ENCODE measurements around the gene STAG3. TPM values are rescaled to one million over a fixed set of nuclear protein-coding genes. Genes with fewer than 3 reads are reported as not detected.
"Not testable (repeated sequence)": the region's sequence is repeated elsewhere in the genome, so short reads cannot be mapped to it uniquely, and the experiment has no call there.

STAG3 gene
- total RNA-seq, 2 donors from 2014 or later: not detected

DNA sequence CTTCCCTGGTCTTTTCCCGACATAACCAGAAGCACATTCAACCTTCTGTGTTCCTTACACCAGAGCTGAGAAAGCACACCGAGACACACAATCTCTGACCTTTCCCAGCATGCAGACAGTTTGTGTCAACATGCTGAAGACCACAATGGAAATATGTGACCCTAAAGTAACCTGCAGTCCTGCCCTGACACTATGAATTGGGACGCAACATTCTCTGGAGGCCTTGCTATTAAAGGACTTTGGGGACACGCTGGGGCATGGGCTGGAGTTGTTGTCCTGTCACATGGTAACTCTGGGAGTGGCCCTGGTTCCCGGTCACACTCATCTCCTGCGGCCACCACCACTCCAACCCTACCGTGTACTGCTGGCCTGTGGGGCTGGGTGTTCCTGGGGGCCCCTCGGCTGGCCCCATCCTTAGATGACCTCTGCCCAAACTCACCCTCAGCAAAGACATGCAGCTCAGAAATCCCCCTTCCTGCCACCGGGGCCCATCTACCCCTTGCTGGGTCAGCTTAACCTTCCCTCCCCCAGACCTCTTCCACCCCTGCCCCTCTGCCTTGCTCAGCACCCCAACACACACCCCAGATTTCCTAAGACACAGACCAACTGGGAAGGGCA lies 67.4 kb downstream of the STAG3 start:
- not testable (repeated sequence) for H3K27ac ChIP-seq, H3K4me1 ChIP-seq, H3K36me3 ChIP-seq

DNA sequence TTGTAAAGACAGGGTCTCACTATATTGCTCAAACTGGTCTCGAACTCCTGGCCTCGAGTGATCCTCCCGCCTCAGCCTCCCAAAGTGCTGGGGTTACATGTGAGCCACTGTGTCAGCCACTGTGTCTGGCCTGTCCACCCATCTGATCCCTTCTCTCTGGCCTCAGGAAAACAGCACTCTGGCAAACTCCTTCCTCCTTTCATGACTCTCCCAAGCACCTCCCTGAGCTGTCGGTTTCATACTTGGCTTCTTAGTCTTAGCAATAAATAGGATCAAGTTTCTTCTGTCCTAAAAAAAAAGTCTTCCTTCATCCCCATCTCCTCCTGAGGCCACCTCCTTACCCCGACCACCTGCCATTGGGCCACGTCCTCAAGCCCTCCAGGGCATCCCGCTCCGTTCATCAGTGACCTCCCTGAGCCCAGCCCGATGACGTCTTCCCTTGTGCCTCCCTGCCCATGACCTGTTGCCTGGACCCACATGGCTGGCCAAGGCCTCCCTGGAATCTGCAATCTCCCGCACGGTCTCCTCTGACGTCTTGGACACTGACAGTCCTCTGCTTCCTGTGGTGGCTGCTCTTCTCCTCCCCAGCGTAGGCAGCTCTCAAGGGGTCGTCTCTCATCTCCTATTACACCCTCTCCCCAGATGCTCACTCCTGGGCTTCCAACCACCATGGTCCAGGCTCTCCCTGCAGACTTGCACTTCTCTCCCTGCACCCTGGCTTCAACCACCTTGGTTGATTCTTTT lies 68.6 kb downstream of the STAG3 start:
- not testable (repeated sequence) for H3K36me3 ChIP-seq; H3K27ac ChIP-seq; DNase-seq (ENCODE audit: low spot score); H3K4me1 ChIP-seq; H3K27me3 ChIP-seq; H3K4me3 ChIP-seq; H3K9me3 ChIP-seq

More for the DNA sequence above, 67.4 kb downstream of the STAG3 start:
- H3K9me3 ChIP-seq; H3K4me3 ChIP-seq; H3K27me3 ChIP-seq; DNase-seq (ENCODE audit: low spot score): not testable (repeated sequence)

DNA sequence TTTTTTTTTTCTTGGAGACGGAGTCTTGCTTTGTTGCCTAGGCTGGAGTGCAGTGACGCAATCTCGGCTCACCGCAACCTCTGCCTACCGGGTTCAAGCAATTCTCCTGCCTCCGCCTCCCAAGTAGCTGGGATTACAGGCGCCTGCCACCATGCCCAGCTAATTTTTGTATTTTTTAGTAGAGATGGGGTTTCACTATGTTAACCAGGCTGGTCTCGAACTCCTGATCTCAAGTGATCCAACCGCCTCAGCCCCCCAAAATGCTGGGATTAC lies 69.1 kb downstream of the STAG3 start:
- DNase-seq (ENCODE audit: low spot score); H3K4me3 ChIP-seq; H3K4me1 ChIP-seq; H3K36me3 ChIP-seq; H3K27ac ChIP-seq; H3K27me3 ChIP-seq; H3K9me3 ChIP-seq: not testable (repeated sequence)

DNA sequence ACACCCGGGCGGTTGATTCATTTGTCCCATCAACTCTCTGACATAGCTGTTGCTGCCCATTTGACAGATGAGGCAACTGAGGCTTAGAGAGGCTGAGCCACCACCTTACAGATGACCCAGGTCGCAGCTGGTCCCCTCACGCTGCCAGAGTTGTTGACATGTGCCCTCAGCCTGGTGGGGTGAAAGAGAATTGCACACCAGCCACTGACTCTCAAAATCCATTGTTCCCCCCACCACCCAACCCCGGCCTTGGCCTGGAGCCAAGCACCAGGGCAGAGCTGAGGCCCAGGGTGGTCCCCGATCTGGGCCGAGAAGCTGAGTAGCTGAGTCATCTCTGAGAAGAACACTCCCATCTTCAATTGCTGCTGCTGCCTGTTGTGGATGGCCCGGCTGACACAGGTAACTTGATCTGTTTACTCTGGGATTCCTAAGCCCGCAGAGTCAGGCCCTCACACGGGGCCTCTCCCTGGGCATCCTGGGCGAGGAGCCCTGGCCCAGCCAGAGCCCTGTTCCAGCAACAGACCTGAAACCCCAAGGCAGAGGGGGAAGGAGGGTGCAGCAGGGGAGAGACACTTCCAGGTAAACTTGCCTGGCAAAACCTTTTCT lies 69.5 kb downstream of the STAG3 start:
- H3K4me1 ChIP-seq: peaks cover 0 to 9% of the 10 kb centered on the region in 2 donors
- H3K27ac ChIP-seq: no peak overlapping the region
- H3K9me3 ChIP-seq: no peaks in the 10 kb centered on the region
- no peaks in the 10 kb centered on the region for H3K27me3 ChIP-seq
- no peaks in the 10 kb centered on the region for H3K36me3 ChIP-seq
- TF ChIP-seq, protein P1, sequence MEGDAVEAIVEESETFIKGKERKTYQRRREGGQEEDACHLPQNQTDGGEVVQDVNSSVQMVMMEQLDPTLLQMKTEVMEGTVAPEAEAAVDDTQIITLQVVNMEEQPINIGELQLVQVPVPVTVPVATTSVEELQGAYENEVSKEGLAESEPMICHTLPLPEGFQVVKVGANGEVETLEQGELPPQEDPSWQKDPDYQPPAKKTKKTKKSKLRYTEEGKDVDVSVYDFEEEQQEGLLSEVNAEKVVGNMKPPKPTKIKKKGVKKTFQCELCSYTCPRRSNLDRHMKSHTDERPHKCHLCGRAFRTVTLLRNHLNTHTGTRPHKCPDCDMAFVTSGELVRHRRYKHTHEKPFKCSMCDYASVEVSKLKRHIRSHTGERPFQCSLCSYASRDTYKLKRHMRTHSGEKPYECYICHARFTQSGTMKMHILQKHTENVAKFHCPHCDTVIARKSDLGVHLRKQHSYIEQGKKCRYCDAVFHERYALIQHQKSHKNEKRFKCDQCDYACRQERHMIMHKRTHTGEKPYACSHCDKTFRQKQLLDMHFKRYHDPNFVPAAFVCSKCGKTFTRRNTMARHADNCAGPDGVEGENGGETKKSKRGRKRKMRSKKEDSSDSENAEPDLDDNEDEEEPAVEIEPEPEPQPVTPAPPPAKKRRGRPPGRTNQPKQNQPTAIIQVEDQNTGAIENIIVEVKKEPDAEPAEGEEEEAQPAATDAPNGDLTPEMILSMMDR (IDR thresholded peaks at IDR 0.05): no peak
- DNase-seq (ENCODE audit: low spot score): no peak
- H3K4me3 ChIP-seq: no peak overlapping the region

DNA sequence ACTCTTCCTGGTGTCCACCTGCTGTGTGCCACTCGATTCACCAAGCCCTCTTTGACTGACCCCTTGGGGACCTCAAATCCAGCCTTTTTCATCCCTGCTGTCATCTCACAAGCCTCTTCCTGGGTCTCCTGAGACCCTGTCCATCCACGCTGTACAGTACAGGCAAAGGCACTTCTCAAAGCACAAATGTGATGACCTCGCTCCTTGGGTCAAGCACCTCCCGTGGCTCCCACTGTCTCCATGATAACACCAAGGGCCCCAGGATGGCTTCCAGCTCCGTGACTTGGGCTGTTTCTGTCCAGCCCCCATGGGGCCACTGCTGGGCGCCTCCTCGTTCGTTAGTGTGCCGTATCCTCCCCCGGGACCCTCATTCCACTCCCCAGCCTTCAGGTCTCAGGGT lies 70.8 kb downstream of the STAG3 start:
- Histone ChIP-seq H3K4me3 (no peak overlapping the region), H3K9me3 (no peaks in the 10 kb centered on the region), H3K27ac (no peak overlapping the region), H3K27me3 (no peaks in the 10 kb centered on the region), H3K4me1 (peaks cover 0 to 7% of the 10 kb centered on the region in 2 donors), H3K36me3 (no peaks in the 10 kb centered on the region)
- no peak for DNase-seq (ENCODE audit: low spot score)
- TF ChIP-seq, protein P1 (IDR thresholded peaks at IDR 0.05): no peak

DNA sequence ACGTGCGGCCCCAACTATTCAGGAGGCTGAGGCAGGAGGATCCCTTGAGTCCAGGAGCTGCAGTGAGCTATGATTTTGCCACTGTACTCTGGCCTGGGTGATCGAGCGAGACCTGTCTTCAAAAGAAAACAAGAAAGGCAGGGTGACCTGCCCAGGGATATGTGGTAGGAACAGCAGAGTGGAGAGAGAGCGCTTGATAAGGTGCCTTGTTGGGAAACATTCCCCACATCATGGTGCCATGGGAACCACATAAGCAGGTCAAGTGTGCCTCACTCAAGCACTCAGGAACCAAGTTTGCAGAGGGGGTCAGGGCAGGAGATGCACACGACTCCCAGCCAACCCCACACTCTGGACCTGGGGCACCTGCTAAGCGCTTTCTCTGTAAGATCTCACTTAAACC lies 79.3 kb downstream of the STAG3 start:
- Histone ChIP-seq H3K4me3 (no peak overlapping the region), H3K4me1 (no peaks in the 10 kb centered on the region), H3K36me3 (no peaks in the 10 kb centered on the region), H3K9me3 (no peaks in the 10 kb centered on the region), H3K27ac (no peak overlapping the region), H3K27me3 (no peaks in the 10 kb centered on the region)
- TF ChIP-seq, protein P1 (IDR thresholded peaks at IDR 0.05): no peak
- DNase-seq (ENCODE audit: low spot score): no peak

DNA sequence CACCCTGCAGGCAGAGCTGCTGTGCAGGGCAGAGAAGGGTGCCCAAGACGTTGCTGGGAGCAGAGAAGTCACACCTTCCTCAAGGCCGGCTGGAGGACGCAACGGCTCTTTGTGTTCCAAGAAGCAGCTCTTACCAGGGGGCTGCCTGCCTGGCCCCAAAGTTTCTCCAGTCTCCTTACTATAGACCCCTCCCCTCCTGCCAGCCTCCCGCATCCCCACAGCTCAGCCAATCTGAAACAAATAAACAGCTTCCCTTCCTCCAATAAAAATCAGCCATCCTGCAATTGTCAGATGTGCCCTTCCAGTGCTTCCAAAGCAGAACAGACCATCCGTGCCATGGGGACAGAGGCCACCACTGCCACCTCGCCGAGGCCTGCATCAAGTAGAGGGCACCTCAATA lies 82.3 kb downstream of the STAG3 start:
- H3K9me3 ChIP-seq; H3K27ac ChIP-seq; H3K27me3 ChIP-seq; H3K36me3 ChIP-seq; DNase-seq (ENCODE audit: low spot score); H3K4me3 ChIP-seq; H3K4me1 ChIP-seq: not testable (repeated sequence)

DNA sequence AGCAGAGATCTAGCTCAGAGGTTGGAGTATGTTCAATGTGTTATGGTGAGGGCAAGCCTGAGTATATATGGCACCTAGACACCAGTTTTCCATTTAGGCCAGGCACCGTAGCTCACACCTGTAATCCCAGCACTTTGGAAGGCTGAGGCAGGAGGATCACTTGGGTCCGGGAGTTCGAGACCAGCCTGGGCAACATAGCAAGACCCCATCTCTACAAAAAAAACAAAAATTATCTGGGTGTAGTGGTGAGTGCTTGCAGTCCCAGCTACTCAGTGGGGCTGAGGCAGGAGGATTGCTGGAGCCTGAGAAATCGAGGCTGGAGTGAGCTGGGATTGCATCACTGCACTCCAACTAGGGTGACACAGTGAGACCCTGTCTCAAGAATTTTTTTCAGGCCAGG lies 85.2 kb downstream of the STAG3 start:
- H3K4me1 ChIP-seq: peaks cover 0 to 14% of the 10 kb centered on the region in 2 donors
- not testable (repeated sequence) for H3K4me3 ChIP-seq; H3K9me3 ChIP-seq; H3K27ac ChIP-seq; DNase-seq (ENCODE audit: low spot score); H3K36me3 ChIP-seq; H3K27me3 ChIP-seq

Small RNAs within 50 kb of the gene (microRNA-seq; reads per million reads assigned to microRNA genes)
- gene MIR4658 (ENCODE audit: borderline number of aligned reads in 2 of 2, borderline replicate concordance in 1 of 2): 0 reads per million in 2 donors

Other genes with a start within 250 kb of the STAG3 start
- not detected for gene GJC3, start 248.3 kb upstream of the STAG3 start, total RNA-seq
- gene AZGP1, start 201.9 kb upstream of the STAG3 start, total RNA-seq: 10 to 100 TPM; 11.3 to 46.5 TPM
- 10 to 100 TPM; 19.8 to 20.0 TPM for gene ZKSCAN1, start 162.3 kb upstream of the STAG3 start, total RNA-seq
- 1 to 10 TPM; 6.7 to 7.1 TPM for gene ZSCAN21, start 128.1 kb upstream of the STAG3 start, total RNA-seq
- gene ZNF3, start 96.2 kb upstream of the STAG3 start, total RNA-seq: 10 to 100 TPM; 11.8 to 16.1 TPM
- 10 to 100 TPM; 46.7 to 64.2 TPM for gene COPS6, start 88.9 kb upstream of the STAG3 start, total RNA-seq
- 10 to 100 TPM in 1 of 2 donors, 1 to 10 TPM in 1; 8.3 to 13.0 TPM for gene MCM7, start 76.5 kb upstream of the STAG3 start, total RNA-seq
- gene AP4M1, start 76.3 kb upstream of the STAG3 start, total RNA-seq: 10 to 100 TPM; 12.2 to 12.4 TPM
- gene TAF6, start 58.6 kb upstream of the STAG3 start, total RNA-seq: 10 to 100 TPM; 41.7 to 49.1 TPM
- 1 to 10 TPM; 6.1 to 6.2 TPM for gene CNPY4, start 58.3 kb upstream of the STAG3 start, total RNA-seq
- gene MBLAC1, start 51.0 kb upstream of the STAG3 start, total RNA-seq: 1 to 10 TPM; 3.3 to 6.1 TPM
- 100 to 1,000 TPM; 153 to 168 TPM for gene LAMTOR4, start 29.0 kb upstream of the STAG3 start, total RNA-seq
- 1 to 10 TPM; 5.1 to 8.3 TPM for gene TRAPPC14, start 19.2 kb upstream of the STAG3 start, total RNA-seq
- gene GAL3ST4, start 9.3 kb upstream of the STAG3 start, total RNA-seq: 1 to 10 TPM; 1.3 to 2.4 TPM
- under 1 TPM in 1 of 2 donors, not detected in 1; 0.12 TPM for gene GPC2, start 537 bp upstream of the STAG3 start, total RNA-seq
- under 1 TPM in 1 of 2 donors, not detected in 1; 0.43 TPM for gene PVRIG, start 42.0 kb downstream of the STAG3 start, total RNA-seq
- gene SPDYE3, start 129.8 kb downstream of the STAG3 start, total RNA-seq: not detected
- 1 to 10 TPM; 9.3 to 9.8 TPM for gene PILRB, start 180.2 kb downstream of the STAG3 start, total RNA-seq
- gene PILRA, start 195.6 kb downstream of the STAG3 start, total RNA-seq: 1 to 10 TPM; 2.6 to 6.2 TPM